Measurements from ENCODE around the gene SLAMF7.
"Not testable (repeated sequence)": the region's sequence is repeated elsewhere in the genome, so short reads cannot be mapped to it uniquely, and the experiment has no call there.

The SLAMF7 gene

DNA sequence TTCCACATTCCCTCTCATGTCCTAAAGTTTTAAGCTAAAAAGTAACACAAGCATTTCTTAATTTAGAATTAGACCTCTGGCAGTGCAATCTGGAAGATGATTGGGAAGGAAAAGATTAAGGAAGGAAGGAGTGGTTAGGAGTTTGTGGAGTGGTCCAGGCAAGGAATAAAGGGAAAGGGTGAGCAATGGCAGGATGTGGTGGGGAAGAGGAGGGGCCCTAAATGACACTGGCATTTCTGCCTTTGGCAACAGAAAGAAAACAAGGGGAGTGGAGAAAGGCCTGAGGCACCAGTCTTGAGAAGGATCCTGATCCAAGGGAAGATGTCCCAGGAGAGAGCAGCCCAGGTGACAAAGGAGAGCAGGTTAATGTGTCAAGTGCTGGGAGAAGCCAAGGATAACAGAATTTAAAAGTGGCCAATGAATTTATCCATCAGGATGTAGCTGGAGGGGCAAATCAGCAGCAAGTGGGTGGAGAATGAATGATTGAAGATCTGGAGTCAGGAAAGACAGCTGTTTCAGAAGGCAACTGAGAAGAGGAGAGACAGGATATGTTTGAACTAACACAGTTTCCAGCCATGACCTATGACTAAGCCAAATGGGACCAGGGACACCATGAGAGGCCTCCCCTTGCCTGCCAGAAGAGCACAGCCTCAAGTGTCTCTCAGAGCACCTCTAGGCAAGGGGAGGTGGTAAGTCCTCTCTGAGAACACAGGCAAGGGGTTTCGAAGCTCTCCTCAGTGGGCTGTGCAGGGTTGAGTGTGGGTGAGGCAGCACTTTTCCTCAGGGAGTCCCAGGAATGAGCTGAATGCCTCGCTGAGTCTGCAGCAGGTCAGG is 36.1 kb downstream of the SLAMF7 start:
- no peak for DNase-seq (ENCODE audit: low read depth)

DNA sequence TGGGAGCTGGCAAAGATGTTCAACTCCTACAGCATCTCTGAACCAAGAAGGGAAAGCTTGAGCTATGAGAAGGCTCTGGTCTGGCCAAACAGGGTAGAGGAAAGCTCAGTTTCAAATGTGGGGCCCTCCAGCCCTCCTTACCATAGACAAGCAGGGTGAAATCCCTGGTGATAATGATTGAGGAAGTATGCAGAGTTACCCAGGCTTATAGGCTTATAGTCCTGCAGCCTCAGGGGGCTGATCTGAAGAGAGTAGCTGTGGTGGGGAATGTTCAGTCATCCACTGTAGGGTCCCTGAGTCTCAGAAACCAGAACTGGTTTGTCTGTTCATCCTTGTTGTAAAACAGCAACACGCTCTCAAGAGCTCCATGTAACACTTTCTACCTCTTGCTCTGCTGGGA is 37.1 kb downstream of the SLAMF7 start:
- DNase-seq (ENCODE audit: low read depth) = no peak

DNA sequence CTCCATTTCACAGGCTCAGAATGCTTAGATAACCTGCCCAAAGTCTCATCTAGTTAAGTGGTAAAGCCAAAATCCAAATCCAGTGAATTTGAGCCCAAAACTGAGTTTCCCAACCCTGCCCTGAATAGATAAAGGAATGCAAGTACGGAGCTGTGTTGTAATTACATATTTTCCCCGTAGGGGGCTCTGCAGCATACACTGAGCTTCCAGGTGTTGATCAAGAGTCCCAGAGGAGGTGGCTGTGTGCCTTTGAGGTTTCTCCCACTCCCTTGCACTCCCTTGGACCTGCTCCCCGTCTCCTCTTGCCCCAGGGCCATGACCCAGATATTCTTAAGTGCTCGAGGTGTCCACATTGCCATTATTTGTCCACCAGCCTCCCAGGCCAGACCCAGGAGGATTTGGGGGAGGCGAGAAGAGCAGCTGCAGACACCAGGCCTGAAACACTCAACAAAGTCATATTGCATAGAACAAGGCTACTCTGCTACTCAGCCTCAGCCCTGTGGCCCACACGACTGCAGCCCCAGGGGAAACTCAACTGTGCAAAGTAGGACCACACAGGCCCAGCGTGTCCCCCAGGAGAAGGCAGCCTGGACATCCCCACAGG is 38.5 kb downstream of the SLAMF7 start:
- DNase-seq (ENCODE audit: low read depth) = no peak

DNA sequence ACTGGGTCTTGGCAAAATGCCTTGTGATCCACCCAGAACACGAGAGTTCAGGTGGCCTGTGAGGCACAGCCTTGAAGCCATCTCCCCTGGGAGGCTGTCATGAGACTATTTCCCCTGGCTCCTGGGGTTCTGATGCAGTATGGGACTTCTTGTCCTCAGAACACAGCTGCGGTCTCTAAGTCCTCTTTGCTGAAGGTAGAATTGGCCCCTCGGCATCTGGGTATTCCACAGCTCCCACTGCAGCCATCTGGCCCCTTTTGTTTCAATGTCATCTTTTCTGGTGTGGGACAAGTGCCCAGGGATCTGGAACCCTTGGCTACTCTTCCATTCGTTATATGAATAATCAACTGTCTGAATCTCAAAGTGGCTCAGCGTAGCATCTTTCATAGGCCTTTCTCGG is 39.9 kb downstream of the SLAMF7 start:
- DNase-seq (ENCODE audit: low read depth) = no peak

DNA sequence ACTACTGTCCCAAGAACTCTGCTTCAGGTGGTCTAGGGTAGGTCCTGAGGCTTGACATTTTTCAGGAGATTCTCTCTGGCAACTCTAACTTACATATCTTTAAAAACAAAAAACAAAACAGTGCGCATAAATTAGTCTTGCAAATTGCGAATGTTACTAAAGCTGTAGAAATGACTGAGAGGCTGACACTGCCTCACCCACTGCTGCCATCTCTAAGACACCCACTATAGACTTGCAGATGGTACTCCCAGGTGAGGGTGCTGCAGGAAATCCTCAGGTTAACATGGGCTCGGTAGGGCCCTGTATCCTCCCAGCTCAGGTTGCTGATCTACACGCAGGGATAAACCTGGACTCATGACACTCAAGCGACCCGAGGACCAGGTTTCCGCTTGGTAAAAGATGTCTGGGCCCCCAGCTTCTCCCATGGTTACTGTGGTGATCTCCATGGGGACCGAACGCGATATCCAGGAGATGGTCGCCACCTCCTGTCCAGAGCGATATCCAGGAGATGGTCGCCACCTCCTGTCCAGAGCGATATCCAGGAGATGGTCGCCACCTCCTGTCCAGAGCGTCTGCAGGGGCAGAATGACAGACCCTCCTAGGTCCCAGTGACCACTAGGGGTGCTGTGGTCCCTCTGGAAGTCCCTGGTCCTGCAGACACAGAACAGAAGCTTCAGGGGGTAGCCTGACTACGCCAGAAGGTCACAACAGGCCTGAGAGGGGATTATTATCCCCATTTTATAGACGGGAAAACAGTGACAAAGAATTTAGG is 40.8 kb downstream of the SLAMF7 start:
- no peak for DNase-seq (ENCODE audit: low read depth)

DNA sequence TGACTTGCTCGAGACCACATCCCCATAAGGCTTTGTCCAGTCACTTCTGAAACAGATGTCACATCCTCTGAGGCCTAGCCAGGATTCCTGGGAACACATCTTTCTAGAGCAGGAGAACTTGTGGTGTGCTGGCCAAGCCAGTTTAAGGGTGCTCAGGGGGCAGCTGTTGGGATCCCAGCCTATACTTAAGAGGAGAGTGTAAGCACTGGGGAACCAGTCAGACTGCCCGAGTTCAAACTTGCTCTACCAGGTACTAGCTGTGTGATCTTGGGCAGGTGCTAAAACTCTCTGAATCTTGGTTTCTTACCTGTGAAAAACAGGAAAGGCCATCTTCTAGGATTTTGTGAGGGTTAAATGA is 41.3 kb downstream of the SLAMF7 start:
- no peak for DNase-seq (ENCODE audit: low read depth)

DNA sequence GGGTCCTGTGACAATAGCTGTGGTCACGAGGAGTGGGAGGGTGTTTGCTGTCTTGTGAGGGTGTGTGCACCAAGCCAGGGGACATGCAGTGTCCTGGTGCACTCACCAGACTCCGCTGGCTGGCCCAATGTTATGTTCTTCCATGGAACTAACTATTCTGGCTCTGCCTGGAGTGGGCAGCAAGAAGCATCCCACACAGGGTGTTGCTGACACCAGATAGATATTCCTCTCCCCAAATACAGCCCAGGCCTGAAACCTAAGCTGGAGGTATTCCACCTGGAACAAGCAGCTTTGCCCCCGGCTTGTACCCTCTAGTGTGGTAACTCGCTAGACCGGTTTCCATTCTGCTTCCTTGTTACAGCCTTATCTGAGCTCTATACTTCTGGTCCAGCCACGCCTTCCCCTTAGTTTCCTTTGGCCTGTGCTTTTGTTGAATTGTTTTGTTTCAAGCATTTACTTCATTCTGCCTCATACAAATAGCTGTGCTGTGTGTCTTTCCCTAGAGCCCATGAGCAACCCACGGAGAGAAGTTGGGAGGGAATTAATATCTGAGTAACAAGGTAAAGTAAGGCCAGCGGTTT is 42.2 kb downstream of the SLAMF7 start:
- DNase-seq (ENCODE audit: low read depth) = no peak

DNA sequence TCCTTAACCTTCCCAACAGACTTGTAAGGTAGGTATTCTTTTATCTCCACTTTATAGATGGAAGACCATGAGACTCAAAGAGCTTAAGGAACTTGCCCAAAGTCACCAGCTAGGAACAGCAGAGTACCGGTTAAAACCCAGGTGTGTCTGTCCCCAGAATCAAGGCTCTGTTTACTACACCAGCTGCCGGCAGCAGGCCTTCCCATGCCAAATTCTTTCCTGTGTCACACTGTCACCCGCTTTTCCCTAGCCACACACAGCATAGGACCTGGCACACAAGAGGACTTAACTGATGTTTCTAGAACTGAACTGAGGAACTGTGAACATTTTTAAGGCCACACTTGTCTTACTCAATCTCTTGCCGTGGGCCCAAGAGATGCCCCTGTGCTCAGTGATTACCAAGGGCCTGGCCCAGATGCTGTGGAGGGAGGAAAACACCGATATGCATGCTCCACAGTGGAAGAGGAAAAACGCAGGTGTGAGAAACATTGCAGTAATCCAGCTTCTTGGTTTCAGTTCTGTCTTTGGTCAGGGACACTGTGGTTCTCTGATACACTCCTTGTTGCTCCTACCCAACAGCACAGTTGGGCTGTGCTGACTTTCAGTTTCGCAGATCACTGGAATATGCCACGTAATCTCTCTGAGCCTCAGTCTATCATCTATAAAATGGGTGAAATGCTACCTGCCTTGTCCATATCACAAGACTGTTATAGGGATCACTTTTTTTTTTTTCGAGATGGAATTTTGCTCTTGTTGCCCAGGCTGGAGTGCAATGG is 43.1 kb downstream of the SLAMF7 start:
- DNase-seq (ENCODE audit: low read depth) = no peak

DNA sequence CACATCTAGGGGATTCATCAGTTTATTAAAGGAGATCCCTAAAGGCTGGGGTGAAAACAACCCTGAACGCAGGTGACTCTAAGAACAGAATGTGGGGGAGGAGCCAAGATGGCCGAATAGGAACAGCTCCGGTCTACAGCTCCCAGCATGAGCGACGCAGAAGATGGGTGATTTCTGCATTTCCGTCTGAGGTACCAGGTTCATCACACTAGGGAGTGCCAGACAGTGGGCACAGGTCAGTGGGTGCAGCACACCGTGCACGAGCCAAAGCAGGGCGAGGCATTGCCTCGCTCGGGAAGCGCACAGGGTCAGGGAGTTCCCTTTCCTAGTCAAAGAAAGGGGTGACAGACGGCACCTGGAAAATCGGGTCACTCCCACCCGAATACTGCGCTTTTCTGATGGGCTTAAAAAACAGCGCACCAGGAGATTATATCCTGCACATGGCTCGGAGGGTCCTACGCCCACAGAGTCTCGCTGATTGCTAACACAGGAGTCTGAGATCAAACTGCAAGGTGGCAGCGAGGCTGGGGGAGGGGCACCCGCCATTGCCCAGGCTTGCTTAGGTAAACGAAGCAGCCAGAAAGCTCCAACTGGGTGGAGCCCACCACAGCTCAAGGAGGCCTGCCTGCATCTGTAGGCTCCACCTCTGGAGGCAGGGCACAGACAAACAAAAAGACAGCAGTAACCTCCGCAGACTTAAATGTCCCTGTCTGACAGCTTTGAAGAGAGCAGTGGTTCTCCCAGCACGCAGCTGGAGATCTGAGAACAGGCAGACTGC is 44.1 kb downstream of the SLAMF7 start:
- DNase-seq (ENCODE audit: low read depth) = not testable (repeated sequence)

DNA sequence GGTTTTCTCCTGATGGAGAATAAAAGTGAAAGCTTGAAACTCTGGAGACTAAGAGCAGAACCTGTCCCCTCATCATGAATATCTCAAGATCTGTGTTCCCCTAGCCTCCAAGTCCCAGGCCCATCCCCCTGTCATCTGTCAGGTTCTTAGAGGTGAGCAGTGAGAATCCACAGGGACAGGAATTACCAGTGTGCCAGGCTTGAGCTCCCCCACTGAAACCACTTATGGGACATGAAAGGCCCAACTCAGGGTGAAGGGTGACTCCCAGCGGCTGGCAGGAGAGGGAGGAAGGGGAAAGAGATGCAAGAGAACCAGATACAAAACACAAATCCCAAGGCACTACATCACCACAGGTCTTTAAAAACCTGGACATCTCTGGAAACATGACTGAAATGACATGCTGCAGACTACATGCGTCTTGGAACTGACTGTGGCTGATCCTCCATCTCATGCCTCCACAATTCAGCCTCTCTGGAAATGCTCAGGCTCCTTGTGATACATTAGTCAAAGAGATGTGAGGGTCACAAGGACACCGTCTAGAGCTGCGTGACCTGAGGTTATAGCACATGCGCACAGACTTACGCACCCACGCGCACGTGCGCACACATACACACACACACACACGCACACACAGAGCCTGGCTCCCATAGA is 50.1 kb downstream of the SLAMF7 start:
- DNase-seq (ENCODE audit: low read depth) = no peak

DNA sequence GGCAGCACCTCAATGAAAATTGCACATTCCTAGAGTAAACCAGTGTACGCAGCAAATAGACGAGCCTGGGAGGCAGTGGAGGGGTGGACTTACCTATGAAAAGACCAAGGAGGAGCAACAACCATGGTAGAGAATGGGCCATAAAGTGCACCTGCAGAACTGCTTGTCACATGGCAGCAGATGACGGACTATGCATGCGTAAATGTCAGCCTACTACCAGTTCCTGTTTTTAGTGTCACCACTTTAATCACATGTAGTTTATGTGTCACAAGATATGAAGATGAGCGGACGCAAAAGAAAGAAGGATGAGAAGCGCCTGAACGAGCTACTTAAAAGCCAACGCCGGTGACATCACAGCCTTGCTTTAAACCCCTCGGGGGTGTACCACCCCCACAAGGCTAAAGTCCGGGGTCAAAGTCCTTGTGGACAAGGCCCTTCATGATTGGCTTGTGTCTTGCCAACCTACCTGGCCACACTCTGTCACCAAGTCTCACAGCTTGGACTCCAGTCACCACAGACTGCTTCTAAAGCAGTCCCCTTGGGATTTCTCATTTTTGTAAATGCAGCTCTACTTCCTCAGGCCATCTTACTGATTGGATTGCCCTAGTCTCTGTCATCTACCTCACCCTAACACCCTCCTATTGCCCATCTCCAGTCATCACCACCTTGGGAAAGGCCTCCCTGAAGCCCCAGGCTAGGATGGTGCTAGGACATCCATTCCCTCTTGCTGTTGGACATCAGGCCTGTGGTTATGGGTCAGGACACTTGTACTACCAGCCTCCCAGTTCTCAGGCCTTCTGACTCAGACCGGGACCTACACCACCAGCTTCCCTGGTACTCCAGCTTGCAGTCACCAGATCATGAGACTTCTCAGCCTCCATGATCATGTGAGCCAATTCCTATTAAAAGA is 50.9 kb downstream of the SLAMF7 start:
- no peak for DNase-seq (ENCODE audit: low read depth)

DNA sequence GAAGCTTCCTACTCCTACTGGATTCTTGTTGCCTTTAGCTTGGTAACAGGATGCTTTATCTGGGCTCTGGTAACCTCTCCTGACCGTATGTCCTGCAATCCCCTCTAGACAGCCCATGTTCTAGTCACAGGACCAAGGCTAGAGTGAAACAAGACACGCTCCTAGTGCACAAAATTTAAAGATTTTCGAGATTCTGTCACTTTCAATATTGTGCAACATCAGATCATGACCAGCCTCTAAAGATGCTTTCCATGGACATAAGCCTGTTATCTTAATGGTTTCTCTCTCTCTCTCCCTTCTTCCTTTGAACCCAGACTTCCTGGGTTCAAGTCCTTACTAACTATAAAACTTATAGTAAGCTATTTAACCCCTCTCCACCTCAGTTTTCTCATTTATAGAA is 55.3 kb downstream of the SLAMF7 start:
- no peak for DNase-seq (ENCODE audit: low read depth)

DNA sequence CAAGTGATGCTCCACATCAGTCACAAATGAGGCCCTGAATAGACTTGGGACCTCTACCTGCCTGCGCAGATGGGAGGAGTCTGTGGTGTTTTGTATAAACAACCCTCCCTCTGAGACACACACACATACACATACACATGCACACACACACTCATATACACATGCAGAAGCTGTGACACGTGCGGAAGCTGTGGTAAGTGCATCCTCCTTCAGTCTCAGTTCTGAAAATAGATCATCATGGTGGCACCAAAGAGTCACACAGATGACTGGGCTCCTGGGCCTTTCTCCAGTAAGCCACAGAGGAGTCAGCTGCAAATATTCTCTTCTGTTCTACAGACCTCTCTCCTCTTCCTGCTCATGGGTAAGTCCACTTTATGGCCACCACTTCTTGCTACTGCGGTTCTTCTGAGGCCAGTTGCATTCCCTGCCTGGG is 56.9 kb downstream of the SLAMF7 start, which contains the start of gene LY9:
TSS of gene LY9 (plus strand) at position 224 of the 433 bp plus-strand sequence. CDS start at position 238, 14 bp downstream.
- peak; percentile 59 for DNase-seq (ENCODE audit: low read depth)

DNA sequence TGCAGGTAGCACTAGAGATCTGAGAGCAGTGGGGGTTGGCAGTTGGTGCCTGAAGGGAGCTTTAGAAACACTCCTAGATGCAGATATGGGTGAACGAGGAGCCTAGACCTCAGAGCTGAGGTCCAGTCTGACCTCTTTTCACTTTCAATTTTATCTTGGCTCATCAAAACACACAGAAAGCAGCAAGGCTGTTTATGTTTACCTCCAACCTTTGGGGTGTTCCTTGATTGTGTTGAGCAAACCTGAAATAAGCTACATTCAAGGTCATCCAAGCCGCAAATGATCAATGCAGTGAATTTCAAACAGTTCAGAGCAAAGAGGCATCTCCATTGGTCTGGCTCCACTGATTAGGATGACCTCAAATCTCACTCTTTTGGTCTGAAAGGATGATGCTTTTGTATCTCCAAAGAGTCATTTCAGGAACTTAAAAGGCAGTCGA is 58.2 kb downstream of the SLAMF7 start:
- no peak for DNase-seq (ENCODE audit: low read depth)

DNA sequence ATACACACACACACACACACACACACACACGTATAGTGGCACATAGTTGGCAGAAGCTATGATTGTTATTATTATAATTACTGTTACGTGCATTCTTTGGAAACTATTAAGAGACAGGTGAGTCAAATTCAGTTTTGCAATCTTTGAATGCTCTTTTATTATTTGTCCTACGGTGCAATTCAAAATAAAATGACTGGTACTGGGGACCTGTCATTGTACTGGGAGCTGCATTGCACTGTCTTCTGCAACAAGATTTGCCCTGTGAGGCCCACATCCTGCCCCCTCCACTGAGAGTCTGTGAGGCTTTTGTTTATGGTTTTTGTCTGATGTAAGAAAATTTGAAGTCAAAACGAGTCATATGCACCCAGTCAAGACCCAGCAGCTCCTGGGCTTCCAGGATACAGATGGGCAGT is 58.8 kb downstream of the SLAMF7 start:
- DNase-seq (ENCODE audit: low read depth) = peak; percentile 47

DNA sequence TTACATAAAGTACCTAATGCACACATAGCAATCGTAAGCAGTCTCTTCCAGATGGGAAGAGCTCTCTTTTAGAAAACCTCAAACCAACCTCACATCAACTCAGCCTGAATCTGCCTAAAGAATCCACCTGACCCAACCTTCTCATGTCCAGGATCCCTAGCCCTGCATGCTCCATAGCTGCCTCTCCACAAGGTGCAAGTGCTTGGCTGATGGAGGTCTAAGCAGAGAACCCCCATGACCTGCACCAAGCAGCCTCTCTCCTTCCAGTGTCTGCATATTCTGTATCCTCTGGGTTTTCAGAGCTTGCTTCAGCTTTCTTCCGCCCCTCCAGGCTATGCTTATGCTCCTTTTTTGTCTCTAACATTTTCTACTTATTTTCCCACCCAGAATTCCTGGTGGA is 59.4 kb downstream of the SLAMF7 start:
- DNase-seq (ENCODE audit: low read depth) = no peak

DNA sequence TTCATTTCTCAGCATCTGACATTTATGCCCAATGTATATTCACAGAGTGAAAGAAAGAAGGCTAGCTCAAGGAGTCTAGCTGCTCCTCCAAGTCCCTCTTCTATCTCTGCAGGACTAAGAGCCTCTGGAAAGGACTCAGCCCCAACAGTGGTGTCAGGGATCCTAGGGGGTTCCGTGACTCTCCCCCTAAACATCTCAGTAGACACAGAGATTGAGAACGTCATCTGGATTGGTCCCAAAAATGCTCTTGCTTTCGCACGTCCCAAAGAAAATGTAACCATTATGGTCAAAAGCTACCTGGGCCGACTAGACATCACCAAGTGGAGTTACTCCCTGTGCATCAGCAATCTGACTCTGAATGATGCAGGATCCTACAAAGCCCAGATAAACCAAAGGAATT is 60.6 kb downstream of the SLAMF7 start:
- DNase-seq (ENCODE audit: low read depth) = no peak

DNA sequence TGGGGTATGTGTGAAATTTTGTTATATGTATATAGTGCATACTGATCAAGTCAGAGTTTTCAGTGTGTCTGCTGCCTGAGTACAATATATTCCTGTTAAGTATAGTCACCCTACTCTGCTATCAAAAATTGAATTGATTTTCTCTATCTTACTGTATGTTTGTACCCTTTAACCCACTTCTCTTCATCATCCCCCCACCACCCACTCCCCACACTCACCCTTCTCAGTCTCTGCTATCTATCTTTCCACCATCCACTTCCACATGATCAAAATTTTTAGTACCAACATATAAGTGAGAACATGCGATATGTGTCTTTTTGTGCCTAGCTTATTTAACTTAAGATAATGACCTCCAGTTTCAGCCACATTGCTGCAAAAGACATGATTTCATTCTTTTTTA is 61.1 kb downstream of the SLAMF7 start:
- DNase-seq (ENCODE audit: low read depth) = no peak

All from activated T-cell treated with anti-CD3 and anti-CD28 coated beads for 48 hours (primary cell).